ENCODE measurements around the gene PRICKLE1.

GRCh38 chr12:42508913-42509460, 80.6 kb downstream of the PRICKLE1 start:
- no peak for TF ChIP-seq JUNB (IDR thresholded peaks at IDR 0.05; ENCODE audit: unreplicated experiment)
- TF ChIP-seq CTCF (conservative IDR thresholded peaks at IDR 0.05; ENCODE audit: low read depth in 2 of 2) = no peak
- no peak for TF ChIP-seq EZH2phosphoT487 (IDR thresholded peaks at IDR 0.05; ENCODE audit: unreplicated experiment)
- TF ChIP-seq, protein P1, sequence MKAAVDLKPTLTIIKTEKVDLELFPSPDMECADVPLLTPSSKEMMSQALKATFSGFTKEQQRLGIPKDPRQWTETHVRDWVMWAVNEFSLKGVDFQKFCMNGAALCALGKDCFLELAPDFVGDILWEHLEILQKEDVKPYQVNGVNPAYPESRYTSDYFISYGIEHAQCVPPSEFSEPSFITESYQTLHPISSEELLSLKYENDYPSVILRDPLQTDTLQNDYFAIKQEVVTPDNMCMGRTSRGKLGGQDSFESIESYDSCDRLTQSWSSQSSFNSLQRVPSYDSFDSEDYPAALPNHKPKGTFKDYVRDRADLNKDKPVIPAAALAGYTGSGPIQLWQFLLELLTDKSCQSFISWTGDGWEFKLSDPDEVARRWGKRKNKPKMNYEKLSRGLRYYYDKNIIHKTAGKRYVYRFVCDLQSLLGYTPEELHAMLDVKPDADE (IDR thresholded peaks at IDR 0.05) = no peak
- TF ChIP-seq, protein P2, sequence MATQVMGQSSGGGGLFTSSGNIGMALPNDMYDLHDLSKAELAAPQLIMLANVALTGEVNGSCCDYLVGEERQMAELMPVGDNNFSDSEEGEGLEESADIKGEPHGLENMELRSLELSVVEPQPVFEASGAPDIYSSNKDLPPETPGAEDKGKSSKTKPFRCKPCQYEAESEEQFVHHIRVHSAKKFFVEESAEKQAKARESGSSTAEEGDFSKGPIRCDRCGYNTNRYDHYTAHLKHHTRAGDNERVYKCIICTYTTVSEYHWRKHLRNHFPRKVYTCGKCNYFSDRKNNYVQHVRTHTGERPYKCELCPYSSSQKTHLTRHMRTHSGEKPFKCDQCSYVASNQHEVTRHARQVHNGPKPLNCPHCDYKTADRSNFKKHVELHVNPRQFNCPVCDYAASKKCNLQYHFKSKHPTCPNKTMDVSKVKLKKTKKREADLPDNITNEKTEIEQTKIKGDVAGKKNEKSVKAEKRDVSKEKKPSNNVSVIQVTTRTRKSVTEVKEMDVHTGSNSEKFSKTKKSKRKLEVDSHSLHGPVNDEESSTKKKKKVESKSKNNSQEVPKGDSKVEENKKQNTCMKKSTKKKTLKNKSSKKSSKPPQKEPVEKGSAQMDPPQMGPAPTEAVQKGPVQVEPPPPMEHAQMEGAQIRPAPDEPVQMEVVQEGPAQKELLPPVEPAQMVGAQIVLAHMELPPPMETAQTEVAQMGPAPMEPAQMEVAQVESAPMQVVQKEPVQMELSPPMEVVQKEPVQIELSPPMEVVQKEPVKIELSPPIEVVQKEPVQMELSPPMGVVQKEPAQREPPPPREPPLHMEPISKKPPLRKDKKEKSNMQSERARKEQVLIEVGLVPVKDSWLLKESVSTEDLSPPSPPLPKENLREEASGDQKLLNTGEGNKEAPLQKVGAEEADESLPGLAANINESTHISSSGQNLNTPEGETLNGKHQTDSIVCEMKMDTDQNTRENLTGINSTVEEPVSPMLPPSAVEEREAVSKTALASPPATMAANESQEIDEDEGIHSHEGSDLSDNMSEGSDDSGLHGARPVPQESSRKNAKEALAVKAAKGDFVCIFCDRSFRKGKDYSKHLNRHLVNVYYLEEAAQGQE (IDR thresholded peaks at IDR 0.05; ENCODE audit: unreplicated experiment) = no peak
- no peak for TF ChIP-seq EZH2 (IDR thresholded peaks at IDR 0.05; ENCODE audit: low read depth, unreplicated experiment)
